NCI-H345 (cell line): ENCODE data around the gene NKAP.
"Not testable (repeated sequence)": the region's sequence is repeated elsewhere in the genome, so short reads cannot be mapped to it uniquely, and the experiment has no call there.

ENCODE experiments used
- DNase-seq: peaks from one replicate; lab custom pipeline; 2025; lab: John Stamatoyannopoulos, UW

Gene NKAP

DNA sequence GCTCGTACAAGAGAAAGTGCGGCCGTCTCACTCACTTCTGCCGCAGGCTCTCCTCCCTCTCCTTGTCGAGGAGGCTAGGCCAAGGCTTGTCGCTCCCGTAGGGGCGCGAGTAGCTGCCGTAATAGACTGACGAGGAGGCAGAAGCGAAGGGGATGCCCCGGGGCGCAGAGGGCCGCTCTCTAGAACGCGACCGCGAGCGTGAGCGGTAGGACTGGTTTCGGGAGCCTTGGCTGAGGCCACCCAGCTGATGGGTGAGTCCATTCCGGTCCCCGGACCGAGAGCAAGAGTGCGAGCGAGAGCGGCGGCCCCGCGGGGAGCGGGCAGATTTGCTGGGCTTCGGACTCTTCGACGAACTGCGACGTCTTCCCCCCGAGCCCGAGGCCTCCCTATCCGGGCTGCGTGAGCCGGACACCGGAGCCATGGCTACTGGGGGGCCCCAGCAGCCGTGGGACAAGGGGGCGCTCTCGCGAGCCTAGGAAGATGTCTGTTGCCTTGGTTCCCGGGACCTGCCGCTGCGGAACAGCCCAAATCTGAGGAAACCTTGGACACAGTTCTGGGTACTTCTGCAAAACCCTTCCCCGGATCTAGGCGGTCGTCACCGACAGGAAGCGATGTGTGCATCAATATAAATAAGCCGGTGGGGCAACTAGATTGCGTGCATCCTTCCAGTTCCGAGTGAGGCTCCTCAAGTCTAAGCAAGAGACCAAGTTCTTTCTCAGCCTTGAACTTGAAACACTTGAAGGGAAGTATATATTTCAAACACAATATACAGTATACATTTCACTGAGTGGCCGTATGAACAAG is at the start of gene NKAP:
NKAP (minus strand) TSS at position 567 of the 804 bp plus-strand sequence; CDS start at position 421, 146 bp downstream.
- peak; percentile 86 for DNase-seq

DNA sequence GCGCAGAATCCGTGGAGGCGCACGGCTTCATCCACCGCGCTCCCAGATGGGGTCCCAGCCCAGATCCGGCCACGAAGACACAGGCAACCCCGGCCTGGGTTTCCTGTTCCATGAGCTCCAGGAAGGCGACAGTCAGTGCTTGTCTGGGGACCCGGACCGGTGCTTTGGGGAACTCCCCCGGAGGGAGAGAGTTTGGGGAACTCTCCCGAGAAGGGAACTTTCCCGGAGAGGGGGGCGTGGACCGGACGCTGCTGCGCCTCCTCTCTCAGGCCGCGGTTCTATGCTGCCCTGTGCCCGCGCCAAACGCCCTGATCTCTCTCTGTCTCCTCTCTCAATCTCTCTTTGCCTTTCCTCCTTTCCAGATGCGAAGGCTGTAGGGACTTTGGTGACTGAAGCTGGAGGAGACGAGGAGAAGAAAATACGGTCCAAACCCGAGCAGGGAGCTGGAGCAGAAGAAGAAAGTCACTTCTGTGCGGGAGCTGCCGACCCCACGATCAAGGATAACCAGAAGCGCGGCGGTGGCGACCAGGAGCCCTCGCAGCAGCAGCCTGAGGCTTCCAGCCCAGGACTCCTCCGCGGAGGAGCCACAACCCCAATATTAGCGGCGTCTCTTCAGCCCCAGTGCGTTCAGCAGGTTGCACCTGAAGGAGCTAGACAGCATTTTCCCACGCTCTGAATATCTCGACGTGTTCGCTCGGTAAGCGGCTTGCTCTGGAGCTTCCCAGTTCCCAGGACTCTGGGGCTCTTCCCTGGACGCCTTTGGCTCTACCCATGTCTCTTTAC is 47.6 kb upstream of the NKAP start:
- DNase-seq: peak; percentile 7

DNA sequence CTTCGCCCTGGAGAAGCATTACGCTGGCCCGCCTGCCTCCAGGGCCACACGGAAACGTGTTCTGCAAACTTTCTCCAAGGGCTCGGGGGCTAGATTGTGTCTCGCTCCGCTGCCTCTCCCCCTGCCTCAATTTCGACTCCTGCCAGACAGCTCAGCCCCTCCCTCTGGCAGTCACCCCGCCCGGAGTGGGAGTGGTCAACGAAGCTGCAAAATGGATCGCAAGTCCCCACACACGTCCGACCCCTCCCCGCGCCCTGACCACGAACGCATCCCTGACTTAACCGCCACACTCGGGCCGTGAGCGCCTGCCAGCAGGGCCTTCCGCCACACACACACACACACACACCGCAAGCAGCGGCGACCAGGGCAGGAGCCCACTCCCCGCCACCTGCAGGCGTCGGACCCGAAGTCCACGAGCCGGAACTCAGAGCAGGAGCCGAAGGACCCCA is 47.0 kb upstream of the NKAP start:
- peak; percentile 16 for DNase-seq

GRCh38 chrX:119989905-119990555 is 46.5 kb upstream of the NKAP start:
- DNase-seq: peak; percentile 1

- no peak for DNase-seq
Observed at GRCh38 chrX:119986203-119986602, 42.7 kb upstream of the NKAP start.

GRCh38 chrX:119984652-119985051 is 41.1 kb upstream of the NKAP start:
- DNase-seq: no peak

DNA sequence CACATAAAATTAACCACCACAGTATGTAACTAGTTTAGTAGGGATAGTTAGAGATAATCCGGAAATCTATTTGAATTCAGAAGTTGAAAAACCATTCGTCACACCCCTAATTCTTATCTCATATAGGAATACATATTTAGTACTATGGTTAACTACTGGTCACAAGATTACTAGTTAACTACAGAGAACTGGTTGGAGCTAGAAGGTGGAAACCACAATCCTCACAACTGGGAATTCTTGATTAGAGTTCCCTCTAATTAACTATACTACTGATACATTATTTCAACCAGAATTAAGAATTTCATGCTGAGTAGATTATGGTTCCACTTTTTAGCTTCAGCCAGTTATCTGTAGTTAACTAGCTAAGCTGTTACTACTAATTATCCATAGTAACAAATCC is 39.9 kb upstream of the NKAP start:
- DNase-seq: no peak

- no peak for DNase-seq
Observed at GRCh38 chrX:119982145-119982544, 38.6 kb upstream of the NKAP start.

DNA sequence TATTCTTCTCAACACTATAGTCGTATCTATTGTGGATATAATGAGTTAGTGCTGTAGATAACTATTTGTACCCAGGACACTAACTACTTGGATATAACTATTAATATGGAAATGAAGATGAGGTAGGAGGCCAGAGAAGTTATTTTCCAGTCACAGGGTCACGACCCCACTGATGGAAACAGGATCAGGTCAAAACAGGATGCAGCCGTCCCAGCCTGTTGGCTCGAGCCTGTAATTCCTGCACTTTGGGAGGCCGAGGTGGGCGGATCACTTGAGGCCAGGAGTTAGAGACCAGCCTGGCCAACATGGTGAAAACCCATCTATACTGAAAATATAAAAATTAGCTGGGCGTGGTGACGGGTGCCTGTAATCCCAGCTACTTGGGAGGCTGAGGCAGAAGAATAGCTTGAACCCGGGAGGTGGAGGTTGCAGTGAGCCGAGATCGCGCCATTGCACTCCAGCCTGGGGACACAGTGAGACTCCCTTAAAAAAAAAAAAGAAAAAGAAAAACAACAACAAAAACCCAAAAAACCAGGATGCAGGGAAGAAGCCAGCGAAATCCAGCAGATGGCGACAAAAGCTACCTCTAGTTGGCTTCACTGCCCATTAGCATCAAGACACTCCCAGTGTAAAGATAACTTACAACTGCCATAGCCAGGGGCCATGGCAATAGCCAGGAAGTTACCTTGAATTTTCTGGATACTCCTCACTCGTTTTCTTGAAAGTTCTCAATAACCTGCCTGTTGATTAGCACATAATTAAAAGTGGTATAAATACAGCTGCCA is 37.9 kb upstream of the NKAP start:
- peak; percentile 28 for DNase-seq

GRCh38 chrX:119977172-119977571 is 33.6 kb upstream of the NKAP start:
- DNase-seq: not testable (repeated sequence)

GRCh38 chrX:119971184-119971583 is 27.6 kb upstream of the NKAP start:
- no peak for DNase-seq

GRCh38 chrX:119970574-119970973 is 27.0 kb upstream of the NKAP start:
- no peak for DNase-seq

GRCh38 chrX:119966837-119967236 is 23.3 kb upstream of the NKAP start:
- not testable (repeated sequence) for DNase-seq

- no peak for DNase-seq
Observed at GRCh38 chrX:119960625-119961024, 17.1 kb upstream of the NKAP start.

DNA sequence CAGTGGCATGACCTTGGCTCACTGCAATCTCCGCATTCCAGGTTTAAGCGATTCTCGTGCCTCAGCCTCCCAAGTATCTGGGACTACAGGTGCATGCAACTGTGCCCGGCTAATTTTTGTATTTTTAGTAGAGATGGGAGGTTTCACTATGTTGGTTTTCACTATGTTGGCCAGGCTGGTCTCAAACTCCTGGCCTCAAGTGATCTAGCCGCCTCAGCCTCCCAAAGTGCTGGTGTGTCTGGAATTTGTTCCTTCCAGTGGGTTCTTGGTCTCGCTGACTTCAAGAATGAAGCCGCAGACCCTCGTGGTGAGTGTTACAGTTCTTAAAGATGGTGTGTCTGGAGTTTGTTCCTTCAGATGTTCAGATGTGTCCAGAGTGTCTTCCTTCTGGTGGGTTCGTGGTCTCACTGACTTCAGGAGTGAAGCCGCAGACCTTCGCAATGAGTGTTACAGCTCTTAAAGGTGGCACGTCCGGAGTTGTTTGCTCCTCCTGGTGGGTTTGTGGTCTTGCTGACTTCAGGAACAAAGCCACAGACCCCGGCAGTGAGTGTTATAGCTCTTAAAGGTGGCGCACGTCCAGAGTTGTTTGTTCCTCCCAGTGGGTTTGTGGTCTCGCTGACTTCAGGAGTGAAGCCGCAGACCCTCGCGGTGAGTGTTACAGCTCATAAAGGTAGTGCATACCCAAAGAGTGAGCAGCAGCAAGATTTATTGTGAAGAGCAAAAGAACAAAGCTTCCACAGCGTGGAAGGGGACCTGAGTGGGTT is 12.4 kb upstream of the NKAP start:
- DNase-seq: not testable (repeated sequence)

- no peak for DNase-seq
Observed at GRCh38 chrX:119954374-119954773, 10.8 kb upstream of the NKAP start.

GRCh38 chrX:119948381-119948780 is 4.8 kb upstream of the NKAP start:
- no peak for DNase-seq

DNA sequence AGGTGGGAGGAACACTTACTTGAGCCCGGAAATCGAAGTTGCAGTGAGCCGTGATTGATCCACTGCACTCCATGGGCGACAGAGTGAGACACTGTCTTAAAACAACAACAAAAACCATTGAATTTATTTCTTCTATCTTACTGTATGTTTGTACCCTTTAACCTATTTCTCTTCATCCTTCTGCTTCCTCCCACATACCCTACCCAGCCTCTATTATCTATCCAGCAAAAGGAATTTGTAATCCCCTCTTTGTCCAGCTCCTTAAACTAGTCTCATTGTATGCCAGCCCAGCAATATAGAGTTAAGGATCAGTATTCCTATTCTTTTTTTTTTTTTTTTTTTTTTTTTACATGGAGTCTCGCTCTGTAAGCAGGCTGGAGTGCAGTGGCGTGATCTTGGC is 1.9 kb upstream of the NKAP start:
- DNase-seq: no peak

DNA sequence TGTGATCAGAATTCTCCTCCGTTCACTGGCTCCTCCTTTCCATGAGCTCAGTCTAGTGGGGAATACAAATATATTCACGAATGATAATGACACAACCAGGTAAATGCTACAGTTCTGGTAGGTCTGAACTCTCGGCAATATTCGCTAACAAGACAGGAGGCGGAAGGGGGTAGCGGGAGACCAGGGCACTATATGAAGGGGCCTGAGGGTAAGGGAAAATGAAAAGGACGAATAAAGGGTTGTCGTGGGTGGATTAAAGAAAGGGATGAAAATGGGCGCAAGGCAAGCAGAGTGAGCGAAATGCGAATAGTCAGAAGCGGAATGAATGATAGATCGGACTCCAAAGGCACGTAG is 743 bp downstream of the NKAP start:
- DNase-seq: no peak

DNA sequence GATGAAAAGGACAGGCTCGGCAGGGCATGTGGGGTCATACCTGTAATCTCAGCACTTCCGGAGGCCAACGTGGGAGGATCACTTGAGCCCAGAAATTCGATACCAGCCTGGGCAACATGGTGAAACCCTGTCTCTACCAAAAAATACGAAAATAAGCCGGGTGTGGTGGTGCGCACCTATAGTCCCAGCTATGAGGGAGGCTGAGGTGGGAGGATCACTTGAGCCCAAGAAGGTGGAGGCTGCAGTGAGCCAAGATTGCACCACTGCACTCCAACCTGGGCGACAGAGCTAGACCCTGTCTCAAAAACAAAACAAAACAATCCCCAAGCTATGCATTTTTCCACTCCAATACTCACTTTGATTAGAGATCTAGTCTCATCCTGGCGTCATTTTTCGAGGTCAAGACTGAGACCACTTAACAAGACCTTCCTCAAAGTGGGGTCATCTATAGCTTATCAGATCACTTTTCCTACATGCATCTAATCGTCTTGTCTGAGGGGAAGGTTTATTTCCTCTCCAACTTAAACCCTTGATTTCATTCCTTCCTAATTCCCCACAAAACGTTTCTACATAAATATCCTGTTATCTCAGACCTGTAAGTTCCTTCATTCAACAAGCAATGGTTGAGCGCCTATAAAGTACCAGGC is 1.3 kb downstream of the NKAP start:
- DNase-seq: no peak

- DNase-seq: no peak
Observed at GRCh38 chrX:119941336-119941735, 2.2 kb downstream of the NKAP start.
